HUES48 (cell line): ENCODE results near the gene GALR1.

ENCODE experiments used
- H3K27ac ChIP-seq: one replicate; pipeline ENCODE4 v1.7.0; 2013; ENCODE audit warnings: low read depth, low read length, inconsistent platforms
- H3K27me3 ChIP-seq: 2 replicates; pipeline ENCODE4 v1.6.1; 2013; ENCODE audit warnings: mild to moderate bottlenecking, low read length; ENCODE audit not compliant: control insufficient read depth, insufficient read depth
- H3K36me3 ChIP-seq: 2 replicates; pipeline ENCODE4 v1.6.1; 2013; ENCODE audit warnings: low read length; ENCODE audit not compliant: control insufficient read depth, insufficient read depth
- H3K4me1 ChIP-seq: 2 replicates; pipeline ENCODE4 v1.6.1; 2013; ENCODE audit warnings: mild to moderate bottlenecking, low read length; ENCODE audit not compliant: control insufficient read depth, insufficient read depth
- H3K4me3 ChIP-seq: 2 replicates; pipeline ENCODE4 v1.5.1; 2013; ENCODE audit warnings: mild to moderate bottlenecking, low read depth, low read length
- H3K9ac ChIP-seq: 2 replicates; pipeline ENCODE4 v1.6.1; 2013; ENCODE audit warnings: mild to moderate bottlenecking, low read depth, low read length, moderate library complexity
- H3K9me3 ChIP-seq: 2 replicates; pipeline ENCODE4 v1.6.1; 2013; ENCODE audit warnings: low read length; ENCODE audit not compliant: control insufficient read depth, insufficient read depth

The GALR1 gene

GRCh38 chr18:77321823-77322805, 72.5 kb downstream of the GALR1 start:
- H3K9ac ChIP-seq: no peak overlapping the region
- no peak overlapping the region for H3K4me3 ChIP-seq
- peaks cover 24% of the 10 kb centered on the region for H3K4me1 ChIP-seq
- H3K27me3 ChIP-seq: no peaks in the 10 kb centered on the region
- no peak overlapping the region for H3K27ac ChIP-seq
- no peaks in the 10 kb centered on the region for H3K36me3 ChIP-seq
- no peaks in the 10 kb centered on the region for H3K9me3 ChIP-seq

- peaks cover 21% of the 10 kb centered on the region for H3K4me1 ChIP-seq
- no peak overlapping the region for H3K27ac ChIP-seq
- H3K9me3 ChIP-seq: no peaks in the 10 kb centered on the region
- H3K27me3 ChIP-seq: no peaks in the 10 kb centered on the region
- no peak overlapping the region for H3K4me3 ChIP-seq
- H3K9ac ChIP-seq: no peak overlapping the region
- H3K36me3 ChIP-seq: no peaks in the 10 kb centered on the region
These were observed 74.1 kb downstream of the GALR1 start for GRCh38 chr18:77323640-77324299.
